Astrocyte of the hippocampus (primary cell): ENCODE results near the gene TOM1.

Source experiments
- DNase-seq: peaks from one replicate; pipeline ENCODE4 v3.0.0; 2011; ENCODE audit warnings: low read depth, low spot score

The TOM1 gene

GRCh38 chr22:35307372-35307771 lies 7.7 kb downstream of the TOM1 start:
- DNase-seq, result no peak

DNA sequence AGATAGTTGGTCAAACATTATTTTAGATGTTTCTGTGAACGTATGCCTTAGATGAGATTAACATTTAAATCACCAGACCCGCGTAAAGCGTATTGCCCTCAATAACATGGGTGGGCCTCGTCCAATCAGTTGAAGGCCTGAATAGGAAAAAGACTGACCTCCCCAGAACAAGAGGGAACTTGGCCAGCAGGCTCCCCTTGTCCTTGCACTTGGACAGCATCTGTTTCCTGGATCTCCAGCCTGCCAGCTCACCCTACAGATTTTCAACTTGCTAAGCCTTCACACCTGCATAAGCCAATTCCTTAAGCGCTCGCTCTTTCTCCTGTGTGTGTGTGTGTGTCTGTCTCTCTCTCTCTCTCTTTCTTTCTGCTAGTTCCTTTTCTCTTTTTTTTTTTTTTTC lies 8.2 kb downstream of the TOM1 start:
- no peak for DNase-seq

DNA sequence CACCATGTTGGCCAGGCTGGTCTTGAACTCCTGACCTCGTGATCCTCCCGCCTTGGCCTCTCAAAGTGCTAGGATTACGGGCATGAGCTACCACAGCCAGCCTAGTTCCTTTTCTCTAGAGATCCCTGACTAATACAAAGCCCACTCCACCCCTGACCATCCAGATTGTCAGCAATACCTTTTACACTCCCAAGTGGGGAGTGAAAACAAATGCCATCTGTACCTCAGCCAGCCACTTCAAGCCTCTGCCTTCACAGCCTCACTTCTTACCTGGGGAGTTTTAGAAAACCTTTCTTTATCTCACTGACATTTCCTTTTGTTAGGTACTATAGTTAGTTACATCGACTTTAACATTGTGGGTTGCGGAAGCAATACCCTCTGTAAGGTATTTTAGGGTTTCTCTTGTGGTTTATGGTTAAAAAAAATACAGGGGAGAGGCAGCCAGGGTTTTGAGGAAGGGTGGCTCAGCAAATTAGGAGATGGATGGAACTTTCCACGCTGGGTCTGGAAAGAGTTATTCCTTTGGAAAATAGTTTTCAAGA lies 8.9 kb downstream of the TOM1 start:
- DNase-seq, result no peak

DNA sequence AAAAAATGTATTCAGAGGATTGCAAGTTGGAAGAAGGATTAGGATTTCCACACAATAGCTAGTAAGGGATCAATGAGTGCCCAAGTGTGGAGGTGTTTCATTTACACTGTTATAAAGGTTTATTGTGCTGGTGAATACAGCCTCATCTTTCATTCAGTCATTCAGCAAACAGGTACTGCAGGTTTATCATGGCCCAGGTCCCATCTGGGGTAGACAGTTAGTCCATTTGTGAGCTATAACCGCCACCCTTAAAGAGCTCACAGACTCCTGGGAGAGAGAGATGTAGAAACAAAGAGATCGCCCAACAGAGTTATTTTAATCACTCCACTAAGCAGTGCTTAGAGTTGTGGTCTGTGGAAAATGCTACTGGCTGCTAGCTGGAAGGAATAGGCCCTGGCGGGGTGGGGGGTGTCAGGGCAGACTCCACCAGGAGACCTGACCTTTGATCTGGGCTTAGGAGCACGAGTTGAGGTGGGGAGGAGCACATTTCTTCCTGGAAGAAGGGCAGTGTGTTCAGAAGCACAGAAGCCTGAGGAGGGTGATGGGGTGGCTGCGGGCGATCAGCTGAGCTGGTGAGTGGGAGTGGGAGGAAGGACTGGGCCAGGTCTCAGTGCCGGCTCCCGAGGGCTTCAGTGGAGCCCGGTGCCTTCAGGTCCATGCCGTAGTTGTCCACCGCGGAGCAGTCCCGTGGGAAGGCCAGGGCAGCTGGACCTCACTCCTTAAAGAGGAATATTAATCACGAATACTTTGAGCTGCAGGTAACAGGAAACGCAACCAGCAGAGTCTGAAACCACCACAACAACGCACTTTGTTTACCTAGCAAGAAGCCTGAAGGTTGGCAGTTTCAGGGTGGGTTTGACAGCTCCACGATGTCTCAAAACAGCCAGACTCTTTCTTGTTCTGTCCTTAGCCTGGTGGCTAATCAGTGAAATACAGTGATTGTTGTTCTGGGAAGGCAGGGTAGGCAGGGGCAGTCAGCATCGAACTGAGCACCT lies 11.2 kb downstream of the TOM1 start:
- DNase-seq, result no peak

GRCh38 chr22:35311551-35311999 lies 11.9 kb downstream of the TOM1 start:
- DNase-seq, result no peak

GRCh38 chr22:35312198-35313059 lies 12.7 kb downstream of the TOM1 start:
- peak; percentile 51 for DNase-seq

GRCh38 chr22:35313311-35314121 lies 13.8 kb downstream of the TOM1 start:
- DNase-seq, result peak; percentile 72

DNA sequence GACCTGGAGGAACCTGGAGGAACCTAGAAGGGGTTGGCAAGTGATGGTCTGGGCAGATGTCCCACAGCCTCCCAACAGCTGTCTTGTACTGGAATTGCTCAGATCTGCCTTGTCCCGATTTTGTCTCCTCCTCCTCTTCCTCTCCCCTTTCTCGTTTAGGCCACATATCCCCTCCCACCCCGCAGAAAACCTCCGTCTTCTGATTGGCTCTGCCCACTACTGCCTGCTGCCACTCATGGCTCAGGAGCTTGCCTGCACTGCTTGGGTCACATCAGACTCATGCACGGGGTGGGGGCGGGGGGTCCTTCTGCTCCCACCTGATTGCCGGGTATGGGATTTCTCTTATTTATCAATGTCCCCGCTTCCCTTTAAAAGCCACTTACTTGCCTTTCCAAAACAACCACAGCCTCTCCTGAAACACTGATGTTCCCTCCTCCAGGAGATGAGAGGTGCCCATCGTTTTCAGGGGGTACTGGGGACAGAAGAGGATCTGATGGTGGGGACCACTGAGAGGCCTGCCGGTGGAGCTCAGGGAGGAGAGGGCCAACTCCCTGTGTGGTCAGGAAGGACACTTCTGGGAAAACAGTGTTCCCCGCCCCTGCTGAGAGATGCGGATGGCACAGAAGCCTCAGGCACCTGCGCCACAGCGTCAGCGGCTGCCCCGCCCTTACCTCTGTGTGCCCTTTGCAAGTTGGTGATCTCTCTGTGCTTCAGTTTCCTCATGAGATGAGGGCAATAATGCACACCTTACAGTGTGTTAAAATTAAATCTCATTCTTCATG lies 14.7 kb downstream of the TOM1 start:
- DNase-seq, result no peak

- no peak for DNase-seq
Observed at GRCh38 chr22:35315141-35315854, 15.6 kb downstream of the TOM1 start.

- no peak for DNase-seq
Observed at GRCh38 chr22:35315855-35316745, 16.4 kb downstream of the TOM1 start.

- no peak for DNase-seq
Observed at GRCh38 chr22:35316751-35317150, 17.1 kb downstream of the TOM1 start.

- no peak for DNase-seq
Observed at GRCh38 chr22:35317680-35318290, 18.1 kb downstream of the TOM1 start.

DNA sequence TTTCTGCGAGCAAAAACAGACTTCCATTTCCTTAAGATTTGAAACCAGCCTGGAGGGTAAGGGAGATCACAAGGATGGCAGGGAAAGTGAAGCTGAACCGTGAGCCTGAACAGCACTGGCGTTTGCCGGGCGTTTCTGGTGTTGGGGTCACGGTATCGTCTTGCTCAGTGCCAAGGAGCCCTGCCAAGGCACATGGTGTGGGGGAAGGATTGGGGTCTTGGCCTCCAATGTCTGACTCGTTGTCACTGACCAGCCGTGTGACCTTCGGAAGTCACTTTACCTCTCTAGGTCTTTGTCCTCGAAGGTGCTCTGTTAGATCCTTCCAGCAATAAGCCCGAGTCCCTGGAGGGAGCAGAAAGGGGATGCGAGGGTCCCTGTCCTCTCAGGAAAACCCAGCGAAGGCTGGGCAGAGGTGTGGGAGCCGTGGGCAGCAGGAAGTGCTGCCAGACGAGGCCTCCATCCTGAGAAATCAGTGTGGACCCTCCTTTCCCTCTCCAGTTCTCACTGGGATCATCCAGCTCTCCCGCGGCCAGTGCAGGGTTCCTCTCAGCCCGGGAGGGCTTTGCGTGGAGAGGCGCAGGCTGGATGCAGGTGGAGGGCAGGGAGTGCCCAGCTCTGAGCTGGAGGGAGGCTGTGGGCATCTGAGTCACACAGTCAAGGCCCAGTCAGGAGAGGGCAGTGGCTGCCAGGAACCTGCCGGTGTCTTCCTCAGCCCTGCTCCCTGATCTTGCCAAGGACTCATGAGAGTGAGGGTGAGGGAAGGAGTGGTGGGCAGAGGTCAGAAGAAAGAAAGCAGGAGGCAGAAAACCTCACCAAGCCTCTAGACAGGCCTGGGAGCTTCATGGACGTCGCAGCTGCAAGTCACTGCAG lies 18.9 kb downstream of the TOM1 start:
- no peak for DNase-seq

GRCh38 chr22:35319244-35319985 lies 19.7 kb downstream of the TOM1 start:
- no peak for DNase-seq

DNA sequence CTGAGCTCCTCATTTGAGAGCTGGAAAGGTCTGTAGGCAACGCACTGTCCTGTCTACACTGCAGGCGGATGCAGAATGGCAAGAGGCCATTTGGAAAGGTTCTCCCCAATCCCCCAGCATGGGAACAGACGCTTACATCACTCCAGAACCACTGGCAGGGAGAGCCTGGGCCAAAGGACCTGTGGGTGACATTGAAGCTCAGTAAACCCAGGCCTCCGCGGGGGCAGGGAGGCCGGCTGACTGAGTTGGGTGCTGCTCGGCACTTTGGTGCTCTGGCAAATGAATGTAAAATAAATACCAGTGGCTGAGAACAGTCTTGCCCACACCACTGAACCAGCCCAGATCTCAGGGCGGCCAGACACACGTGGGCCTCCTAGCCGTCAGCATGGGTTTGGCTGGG lies 22.4 kb downstream of the TOM1 start:
- DNase-seq, result no peak

DNA sequence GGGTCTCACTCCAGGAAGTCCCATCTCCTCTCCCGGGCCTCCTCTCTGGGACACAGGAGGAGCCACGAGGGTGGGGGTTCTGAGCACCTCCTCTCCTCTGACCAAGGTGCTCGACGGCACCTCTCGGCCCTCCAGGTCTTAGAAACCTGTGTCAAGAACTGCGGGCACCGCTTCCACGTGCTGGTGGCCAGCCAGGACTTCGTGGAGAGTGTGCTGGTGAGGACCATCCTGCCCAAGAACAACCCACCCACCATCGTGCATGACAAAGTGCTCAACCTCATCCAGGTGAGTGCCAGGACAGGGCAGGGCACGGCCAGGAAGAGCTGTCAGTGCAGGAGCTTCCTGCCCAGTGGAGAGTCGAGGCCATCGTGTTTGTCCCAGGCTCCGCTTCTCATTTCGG lies 23.2 kb downstream of the TOM1 start:
- DNase-seq, result no peak

- no peak for DNase-seq
Observed at GRCh38 chr22:35323305-35323704, 23.6 kb downstream of the TOM1 start.
